HEK293 (cell line): Measurements from ENCODE around the gene NCLN.

Source experiments
- KLF1 ChIP-seq: fragments of 450-650 bp; formaldehyde crosslinking; IDR thresholded peaks from 2 replicates; pipeline ENCODE4 v1.5.1; 2016; ENCODE audit warnings: missing biosample characterization, missing genetic modification characterization
- KLF8 ChIP-seq: fragments of 450-650 bp; formaldehyde crosslinking; IDR thresholded peaks from 2 replicates; pipeline ENCODE4 v1.5.1; 2016; ENCODE audit warnings: missing biosample characterization, missing genetic modification characterization
- OSR2 ChIP-seq: fragments of 450-650 bp; formaldehyde crosslinking; IDR thresholded peaks from 2 replicates; pipeline ENCODE4 v1.5.1; 2016; ENCODE audit warnings: missing biosample characterization, missing genetic modification characterization
- SCRT1 ChIP-seq: fragments of 450-650 bp; formaldehyde crosslinking; IDR thresholded peaks from 2 replicates; pipeline ENCODE4 v1.5.1; 2016; ENCODE audit warnings: missing biosample characterization, missing genetic modification characterization, borderline replicate concordance
- SCRT2 ChIP-seq: fragments of 450-650 bp; formaldehyde crosslinking; IDR thresholded peaks from 2 replicates; pipeline ENCODE4 v1.5.1; 2016; ENCODE audit warnings: missing biosample characterization, missing genetic modification characterization
- SP7 ChIP-seq: fragments of 450-650 bp; formaldehyde crosslinking; IDR thresholded peaks from 2 replicates; pipeline ENCODE4 v1.5.1; 2016; ENCODE audit warnings: missing biosample characterization, missing genetic modification characterization
- ZFHX2 ChIP-seq: fragments of 450-650 bp; formaldehyde crosslinking; conservative IDR thresholded peaks from 2 replicates; pipeline ENCODE4 v1.5.1; 2016; ENCODE audit warnings: missing biosample characterization, missing genetic modification characterization
- ZNF146 ChIP-seq: fragments of 450-650 bp; formaldehyde crosslinking; IDR thresholded peaks from 2 replicates; pipeline ENCODE4 v1.5.1; 2016; ENCODE audit warnings: missing biosample characterization, missing genetic modification characterization
- ZNF155 ChIP-seq: fragments of 450-650 bp; formaldehyde crosslinking; IDR thresholded peaks from 2 replicates; pipeline ENCODE4 v1.5.1; 2016; ENCODE audit warnings: missing biosample characterization, missing genetic modification characterization
- ZNF2 ChIP-seq: fragments of 450-650 bp; formaldehyde crosslinking; IDR thresholded peaks from 2 replicates; pipeline ENCODE4 v1.5.1; 2016; ENCODE audit warnings: missing biosample characterization, missing genetic modification characterization
- ZNF223 ChIP-seq: fragments of 450-650 bp; formaldehyde crosslinking; IDR thresholded peaks from 2 replicates; pipeline ENCODE4 v1.5.1; 2016; ENCODE audit warnings: missing biosample characterization, missing genetic modification characterization
- ZNF24 ChIP-seq: fragments of 450-650 bp; formaldehyde crosslinking; IDR thresholded peaks from 2 replicates; pipeline ENCODE4 v1.5.1; 2016; ENCODE audit warnings: missing biosample characterization, missing genetic modification characterization
- ZNF341 ChIP-seq: fragments of 450-650 bp; formaldehyde crosslinking; IDR thresholded peaks from 2 replicates; pipeline ENCODE4; 2016; ENCODE audit warnings: low read depth, missing biosample characterization, missing genetic modification characterization
- ZNF600 ChIP-seq: fragments of 450-650 bp; formaldehyde crosslinking; IDR thresholded peaks from 2 replicates; pipeline ENCODE4 v1.5.1; 2016; ENCODE audit warnings: missing biosample characterization, missing genetic modification characterization
- ZNF623 ChIP-seq: fragments of 450-650 bp; formaldehyde crosslinking; IDR thresholded peaks from 2 replicates; pipeline ENCODE4 v1.5.1; 2016; ENCODE audit warnings: missing biosample characterization, missing genetic modification characterization
- ZNF654 ChIP-seq: fragments of 450-650 bp; formaldehyde crosslinking; IDR thresholded peaks from 2 replicates; pipeline ENCODE4 v1.5.1; 2016; ENCODE audit warnings: low read depth, missing biosample characterization, missing genetic modification characterization
- ZNF76 ChIP-seq: fragments of 450-650 bp; formaldehyde crosslinking; IDR thresholded peaks from 2 replicates; pipeline ENCODE4; 2016; ENCODE audit warnings: low read depth, missing biosample characterization, missing genetic modification characterization, borderline replicate concordance
- ZNF791 ChIP-seq: fragments of 450-650 bp; formaldehyde crosslinking; IDR thresholded peaks from 2 replicates; pipeline ENCODE4 v1.5.1; 2016; ENCODE audit warnings: missing biosample characterization, missing genetic modification characterization
- ZXDB ChIP-seq: fragments of 450-650 bp; formaldehyde crosslinking; IDR thresholded peaks from 2 replicates; pipeline ENCODE4 v1.5.1; 2016; ENCODE audit warnings: missing biosample characterization, missing genetic modification characterization
- TF ChIP-seq, protein P1 (sequence below): fragments of 450-650 bp; formaldehyde crosslinking; IDR thresholded peaks from 2 replicates; pipeline ENCODE4 v1.5.1; 2016; ENCODE audit warnings: missing biosample characterization, missing genetic modification characterization
- TF ChIP-seq, protein P2 (sequence below): fragments of 450-650 bp; formaldehyde crosslinking; IDR thresholded peaks from 2 replicates; pipeline ENCODE4 v1.5.1; 2016; ENCODE audit warnings: missing biosample characterization, missing genetic modification characterization, borderline replicate concordance
- TF ChIP-seq, protein P3 (sequence below): fragments of 450-650 bp; formaldehyde crosslinking; IDR thresholded peaks from 2 replicates; pipeline ENCODE4 v1.5.1; 2016; ENCODE audit warnings: missing biosample characterization, missing genetic modification characterization

Gene NCLN

DNA sequence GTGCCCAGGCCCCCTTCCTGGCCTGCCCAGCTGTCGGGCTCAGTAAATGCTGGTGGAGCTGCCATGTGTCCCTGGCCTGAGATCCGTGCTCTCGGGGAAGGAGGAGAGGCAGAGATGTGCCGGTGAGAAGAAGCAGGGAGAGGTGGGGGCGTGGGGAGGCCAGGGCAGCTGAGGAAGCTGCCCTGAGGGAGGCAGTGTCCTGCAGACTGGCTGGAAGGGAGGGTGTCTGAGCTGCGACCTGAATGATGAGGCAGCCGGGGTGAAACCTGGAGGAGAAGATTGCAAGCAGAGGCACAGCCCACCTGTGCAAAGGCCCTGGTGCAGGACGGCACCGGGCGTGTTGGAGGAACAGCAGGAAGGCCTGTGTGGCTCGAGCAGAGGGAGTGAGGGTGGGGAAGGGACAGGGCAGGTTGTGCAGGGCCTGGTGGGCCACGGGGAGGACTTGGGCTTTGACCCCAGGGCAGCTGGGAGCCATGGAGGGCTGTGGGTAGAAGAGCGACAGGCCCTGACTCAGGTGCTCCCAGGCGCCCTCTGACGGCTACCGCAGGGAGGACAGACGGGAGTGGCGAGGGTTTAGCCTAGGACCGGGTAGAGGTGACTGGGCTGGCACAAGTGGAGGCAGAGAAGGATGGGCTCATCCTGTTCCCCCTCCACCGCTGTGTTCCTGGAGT lies 24.8 kb downstream of the NCLN start (continued):
- TF ChIP-seq, protein P1, sequence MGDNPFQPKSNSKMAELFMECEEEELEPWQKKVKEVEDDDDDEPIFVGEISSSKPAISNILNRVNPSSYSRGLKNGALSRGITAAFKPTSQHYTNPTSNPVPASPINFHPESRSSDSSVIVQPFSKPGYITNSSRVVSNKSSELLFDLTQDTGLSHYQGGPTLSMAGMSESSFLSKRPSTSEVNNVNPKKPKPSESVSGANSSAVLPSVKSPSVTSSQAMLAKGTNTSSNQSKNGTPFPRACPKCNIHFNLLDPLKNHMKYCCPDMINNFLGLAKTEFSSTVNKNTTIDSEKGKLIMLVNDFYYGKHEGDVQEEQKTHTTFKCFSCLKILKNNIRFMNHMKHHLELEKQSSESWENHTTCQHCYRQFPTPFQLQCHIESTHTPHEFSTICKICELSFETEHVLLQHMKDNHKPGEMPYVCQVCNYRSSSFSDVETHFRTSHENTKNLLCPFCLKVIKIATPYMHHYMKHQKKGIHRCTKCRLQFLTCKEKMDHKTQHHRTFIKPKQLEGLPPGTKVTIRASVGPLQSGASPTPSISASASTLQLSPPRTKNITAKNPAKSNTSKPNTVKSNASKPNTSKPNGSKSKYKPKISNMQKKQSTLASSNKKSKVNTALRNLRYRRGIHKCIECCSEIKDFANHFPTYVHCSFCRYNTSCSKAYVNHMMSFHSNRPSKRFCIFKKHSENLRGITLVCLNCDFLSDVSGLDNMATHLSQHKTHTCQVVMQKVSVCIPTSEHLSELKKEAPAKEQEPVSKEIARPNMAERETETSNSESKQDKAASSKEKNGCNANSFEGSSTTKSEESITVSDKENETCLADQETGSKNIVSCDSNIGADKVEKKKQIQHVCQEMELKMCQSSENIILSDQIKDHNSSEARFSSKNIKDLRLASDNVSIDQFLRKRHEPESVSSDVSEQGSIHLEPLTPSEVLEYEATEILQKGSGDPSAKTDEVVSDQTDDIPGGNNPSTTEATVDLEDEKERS = peak; percentile 79; the same call in 1 of the 2 replicates
- TF ChIP-seq ZNF223 (tag by site-specific recombination) = no peak
- TF ChIP-seq KLF8 = peak; percentile 79
- TF ChIP-seq ZNF24 (tag by site-specific recombination) = 0 out of 2 replicates have a peak, but pooled peaks have one; percentile 37
- peak; percentile 74; the same call in 1 of the 2 replicates for TF ChIP-seq ZNF76 (tag by site-specific recombination)
- TF ChIP-seq SCRT1 = peak; percentile 71; the same call in 1 of the 2 replicates
- TF ChIP-seq ZNF623 (tag by site-specific recombination) = peak; percentile 100
- peak; percentile 18; the same call in 1 of the 2 replicates for TF ChIP-seq ZNF146 (tag by site-specific recombination)
- TF ChIP-seq ZNF654 (tag by site-specific recombination) = peak; percentile 19; the same call in 1 of the 2 replicates
- 0 out of 2 replicates have a peak, but pooled peaks have one; percentile 22 for TF ChIP-seq SP7 (tag by site-specific recombination)
- TF ChIP-seq ZNF341 = peak; percentile 61; the same call in 1 of the 2 replicates
- TF ChIP-seq OSR2 (tag by site-specific recombination) = 0 out of 2 replicates have a peak, but pooled peaks have one; percentile 7
- peak; percentile 31; the same call in 1 of the 2 replicates for TF ChIP-seq ZFHX2
- peak; percentile 94 for TF ChIP-seq SCRT2 (tag by site-specific recombination)
- TF ChIP-seq, protein P2, sequence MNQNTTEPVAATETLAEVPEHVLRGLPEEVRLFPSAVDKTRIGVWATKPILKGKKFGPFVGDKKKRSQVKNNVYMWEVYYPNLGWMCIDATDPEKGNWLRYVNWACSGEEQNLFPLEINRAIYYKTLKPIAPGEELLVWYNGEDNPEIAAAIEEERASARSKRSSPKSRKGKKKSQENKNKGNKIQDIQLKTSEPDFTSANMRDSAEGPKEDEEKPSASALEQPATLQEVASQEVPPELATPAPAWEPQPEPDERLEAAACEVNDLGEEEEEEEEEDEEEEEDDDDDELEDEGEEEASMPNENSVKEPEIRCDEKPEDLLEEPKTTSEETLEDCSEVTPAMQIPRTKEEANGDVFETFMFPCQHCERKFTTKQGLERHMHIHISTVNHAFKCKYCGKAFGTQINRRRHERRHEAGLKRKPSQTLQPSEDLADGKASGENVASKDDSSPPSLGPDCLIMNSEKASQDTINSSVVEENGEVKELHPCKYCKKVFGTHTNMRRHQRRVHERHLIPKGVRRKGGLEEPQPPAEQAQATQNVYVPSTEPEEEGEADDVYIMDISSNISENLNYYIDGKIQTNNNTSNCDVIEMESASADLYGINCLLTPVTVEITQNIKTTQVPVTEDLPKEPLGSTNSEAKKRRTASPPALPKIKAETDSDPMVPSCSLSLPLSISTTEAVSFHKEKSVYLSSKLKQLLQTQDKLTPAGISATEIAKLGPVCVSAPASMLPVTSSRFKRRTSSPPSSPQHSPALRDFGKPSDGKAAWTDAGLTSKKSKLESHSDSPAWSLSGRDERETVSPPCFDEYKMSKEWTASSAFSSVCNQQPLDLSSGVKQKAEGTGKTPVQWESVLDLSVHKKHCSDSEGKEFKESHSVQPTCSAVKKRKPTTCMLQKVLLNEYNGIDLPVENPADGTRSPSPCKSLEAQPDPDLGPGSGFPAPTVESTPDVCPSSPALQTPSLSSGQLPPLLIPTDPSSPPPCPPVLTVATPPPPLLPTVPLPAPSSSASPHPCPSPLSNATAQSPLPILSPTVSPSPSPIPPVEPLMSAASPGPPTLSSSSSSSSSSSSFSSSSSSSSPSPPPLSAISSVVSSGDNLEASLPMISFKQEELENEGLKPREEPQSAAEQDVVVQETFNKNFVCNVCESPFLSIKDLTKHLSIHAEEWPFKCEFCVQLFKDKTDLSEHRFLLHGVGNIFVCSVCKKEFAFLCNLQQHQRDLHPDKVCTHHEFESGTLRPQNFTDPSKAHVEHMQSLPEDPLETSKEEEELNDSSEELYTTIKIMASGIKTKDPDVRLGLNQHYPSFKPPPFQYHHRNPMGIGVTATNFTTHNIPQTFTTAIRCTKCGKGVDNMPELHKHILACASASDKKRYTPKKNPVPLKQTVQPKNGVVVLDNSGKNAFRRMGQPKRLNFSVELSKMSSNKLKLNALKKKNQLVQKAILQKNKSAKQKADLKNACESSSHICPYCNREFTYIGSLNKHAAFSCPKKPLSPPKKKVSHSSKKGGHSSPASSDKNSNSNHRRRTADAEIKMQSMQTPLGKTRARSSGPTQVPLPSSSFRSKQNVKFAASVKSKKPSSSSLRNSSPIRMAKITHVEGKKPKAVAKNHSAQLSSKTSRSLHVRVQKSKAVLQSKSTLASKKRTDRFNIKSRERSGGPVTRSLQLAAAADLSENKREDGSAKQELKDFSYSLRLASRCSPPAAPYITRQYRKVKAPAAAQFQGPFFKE (tag by site-specific recombination) = no peak
- no peak for TF ChIP-seq ZNF155 (tag by site-specific recombination)
- 0 out of 2 replicates have a peak, but pooled peaks have one; percentile 26 for TF ChIP-seq KLF1 (tag by site-specific recombination)
- peak; percentile 77 for TF ChIP-seq ZNF600 (tag by site-specific recombination)
- 0 out of 2 replicates have a peak, but pooled peaks have one; percentile 22 for TF ChIP-seq ZXDB (tag by site-specific recombination)
- TF ChIP-seq, protein P3, sequence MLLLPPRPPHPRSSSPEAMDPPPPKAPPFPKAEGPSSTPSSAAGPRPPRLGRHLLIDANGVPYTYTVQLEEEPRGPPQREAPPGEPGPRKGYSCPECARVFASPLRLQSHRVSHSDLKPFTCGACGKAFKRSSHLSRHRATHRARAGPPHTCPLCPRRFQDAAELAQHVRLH (tag by site-specific recombination) = peak; percentile 92
- TF ChIP-seq ZNF791 (tag by site-specific recombination) = no peak
- TF ChIP-seq ZNF2 (tag by site-specific recombination) = 0 out of 2 replicates have a peak, but pooled peaks have one; percentile 53
